H1 (cell line): ENCODE measurements around the gene YOD1. TPM values are rescaled to one million over a fixed set of nuclear protein-coding genes. Genes with fewer than 3 reads are reported as not detected.

Experiments
- CTCF ChIA-PET: fragments of 300-600 bp; sonication (Branson Sonifier 250); formaldehyde crosslinking; loops from one replicate; lab custom pipeline; 2021; ENCODE audit not compliant: partially characterized antibody; lab: Charles Lee
- POLR2A ChIA-PET: fragments of 300-600 bp; sonication (Branson Sonifier 250); formaldehyde crosslinking; loops from one replicate; lab custom pipeline; 2021; ENCODE audit warnings: inconsistent platforms; ENCODE audit not compliant: partially characterized antibody; lab: Charles Lee
- DNase-seq, 2 experiments: peaks; one replicate each; pipeline versions ENCODE4 v3.0.0 to v3.0.0-alpha.2; 2010 to 2022; ENCODE audit warnings: low spot score in 2 of 2, low read depth in 1 of 2, mixed read lengths in 1 of 2
- FAIRE-seq: peaks from 2 replicates; lab custom pipeline; 2011; peaks lifted over from hg19 to GRCh38; lab: Jason Lieb, UNC
- H2AFZ ChIP-seq: 2 replicates; pipeline ENCODE4 v1.8.1; 2012; ENCODE audit warnings: low read length, inconsistent platforms
- H2AK5ac ChIP-seq: 2 replicates; pipeline ENCODE4 v1.6.1; 2013; ENCODE audit warnings: low read depth, low read length
- H2BK120ac ChIP-seq: replicated peaks from 2 replicates; pipeline ENCODE3; 2013; ENCODE audit warnings: low read depth, low read length, inconsistent platforms
- H2BK12ac ChIP-seq: 2 replicates; pipeline ENCODE4 v1.6.1; 2013; ENCODE audit warnings: low read depth, low read length
- H2BK15ac ChIP-seq: 2 replicates; pipeline ENCODE4 v1.6.1; 2013; ENCODE audit warnings: low read length
- H2BK20ac ChIP-seq: 2 replicates; pipeline ENCODE4 v1.6.1; 2013; ENCODE audit warnings: low read length
- H2BK5ac ChIP-seq: 2 replicates; pipeline ENCODE4 v1.6.1; 2013; ENCODE audit warnings: low read depth, low read length
- H3K14ac ChIP-seq: 2 replicates; pipeline ENCODE4 v1.6.1; 2013; ENCODE audit warnings: inconsistent platforms; ENCODE audit not compliant: insufficient read length
- H3K18ac ChIP-seq: 2 replicates; pipeline ENCODE4 v1.6.1; 2013; ENCODE audit warnings: low read length; ENCODE audit errors: extremely low read depth
- H3K23ac ChIP-seq: 2 replicates; pipeline ENCODE4 v1.6.1; 2013; ENCODE audit warnings: inconsistent platforms; ENCODE audit not compliant: insufficient read length
- H3K23me2 ChIP-seq: 2 replicates; pipeline ENCODE4 v1.6.1; 2013; ENCODE audit warnings: low read depth, low read length
- H3K27ac ChIP-seq: 2 replicates; pipeline ENCODE4 v1.6.1; 2011; ENCODE audit warnings: low read depth, low read length, inconsistent platforms
- H3K27me3 ChIP-seq, 4 experiments: replicated peaks in 1 of 4; 1 replicate in 1 of 4; 2 replicates in 3 of 4; pipeline versions ENCODE4 v1.6.1 to v1.8.1; 2011 to 2013; ENCODE audit warnings: low read length in 3 of 4, mild to moderate bottlenecking in 3 of 4, inconsistent platforms in 2 of 4, mixed read lengths in 2 of 4, moderate library complexity in 1 of 4; ENCODE audit not compliant: control insufficient read depth in 3 of 4, insufficient read depth in 3 of 4; ENCODE audit errors: extremely low read depth in 1 of 4
- H3K36me3 ChIP-seq, 4 experiments: 2 replicates each; pipeline versions ENCODE4 v1.6.1 to v1.8.1; 2011 to 2013; ENCODE audit warnings: mild to moderate bottlenecking in 4 of 4, low read length in 3 of 4, moderate library complexity in 2 of 4, control low read depth in 1 of 4, inconsistent platforms in 1 of 4; ENCODE audit not compliant: insufficient read depth in 4 of 4, control insufficient read depth in 2 of 4
- H3K4ac ChIP-seq: replicated peaks from 2 replicates; pipeline ENCODE3; 2013; ENCODE audit warnings: low read length, low read depth, mixed read lengths, inconsistent platforms; ENCODE audit not compliant: insufficient read length
- H3K4me1 ChIP-seq, 4 experiments: replicated peaks in 1 of 4; 1 replicate in 1 of 4; 2 replicates in 3 of 4; pipeline versions ENCODE4 v1.6.1 to v1.8.1; 2011 to 2013; ENCODE audit warnings: low read length in 3 of 4, inconsistent platforms in 2 of 4, mixed read lengths in 1 of 4; ENCODE audit not compliant: insufficient read depth in 4 of 4, control insufficient read depth in 3 of 4
- H3K4me2 ChIP-seq, 2 experiments: 2 replicates each; pipeline versions ENCODE4 v1.6.1 to v1.8.1; 2011 to 2013; ENCODE audit warnings: low read depth in 2 of 2, low read length in 2 of 2, control low read depth in 1 of 2, inconsistent platforms in 1 of 2, mild to moderate bottlenecking in 1 of 2; ENCODE audit not compliant: insufficient read depth in 1 of 2
- H3K4me3 ChIP-seq, 4 experiments: fragments of 200-600, 300-600 bp in 1 of 4; sonication (generic), shearing (Covaris generic), sonication (Bioruptor Twin) in 1 of 4; 2 replicates each; pipeline versions ENCODE4 v1.5.1 to v1.8.1; 2011 to 2016; ENCODE audit warnings: low read length in 4 of 4, low read depth in 3 of 4, control low read depth in 2 of 4, inconsistent platforms in 2 of 4, mild to moderate bottlenecking in 2 of 4, mixed read lengths in 1 of 4, moderate library complexity in 1 of 4; ENCODE audit not compliant: insufficient read depth in 2 of 4; ENCODE audit errors: extremely low read depth in 1 of 4
- H3K56ac ChIP-seq: replicated peaks from 2 replicates; pipeline ENCODE3; 2013; ENCODE audit warnings: low read depth, mild to moderate bottlenecking, mixed read lengths, low read length, inconsistent platforms; ENCODE audit not compliant: insufficient read length
- H3K79me1 ChIP-seq: 2 replicates; pipeline ENCODE4 v1.6.1; 2013; ENCODE audit warnings: low read depth, low read length, control low read depth
- H3K79me2 ChIP-seq, 2 experiments: 2 replicates each; pipeline versions ENCODE4 v1.6.1 to v1.8.1; 2012 to 2013; ENCODE audit warnings: low read length in 2 of 2, mild to moderate bottlenecking in 2 of 2, inconsistent platforms in 1 of 2; ENCODE audit not compliant: insufficient read depth in 2 of 2, control insufficient read depth in 1 of 2
- H3K9ac ChIP-seq, 4 experiments: replicated peaks in 1 of 4; 1 replicate in 1 of 4; 2 replicates in 3 of 4; pipeline versions ENCODE4 v1.6.1 to v1.8.1; 2011 to 2013; ENCODE audit warnings: low read depth in 3 of 4, low read length in 3 of 4, control low read depth in 2 of 4, mild to moderate bottlenecking in 2 of 4, moderate library complexity in 2 of 4, inconsistent platforms in 1 of 4; ENCODE audit errors: extremely low read depth in 1 of 4
- H3K9me3 ChIP-seq, 2 experiments: 2 replicates each; pipeline versions ENCODE4 v1.6.1 to v1.8.1; 2012 to 2013; ENCODE audit warnings: mild to moderate bottlenecking in 2 of 2, moderate library complexity in 2 of 2, control low read depth in 1 of 2, inconsistent platforms in 1 of 2, low read depth in 1 of 2, low read length in 1 of 2, mixed read lengths in 1 of 2; ENCODE audit not compliant: insufficient read depth in 2 of 2
- H4K20me1 ChIP-seq, 2 experiments: replicated peaks in 1 of 2; 2 replicates each; pipeline versions ENCODE3 to v1.8.1; 2011 to 2013; ENCODE audit warnings: inconsistent platforms in 2 of 2, low read length in 2 of 2, mild to moderate bottlenecking in 1 of 2; ENCODE audit not compliant: insufficient read depth in 2 of 2, control insufficient read depth in 1 of 2
- H4K5ac ChIP-seq: 2 replicates; pipeline ENCODE4 v1.6.1; 2013; ENCODE audit warnings: low read length, low read depth, mixed read lengths, inconsistent platforms; ENCODE audit not compliant: insufficient read length
- H4K8ac ChIP-seq: 2 replicates; pipeline ENCODE4 v1.8.0; 2013; ENCODE audit warnings: mild to moderate bottlenecking, moderate library complexity, low read length, inconsistent platforms; ENCODE audit not compliant: insufficient read depth; ENCODE audit errors: extremely low read depth
- H4K91ac ChIP-seq: replicated peaks from 2 replicates; pipeline ENCODE3; 2013; ENCODE audit warnings: low read length, mixed read lengths, inconsistent platforms; ENCODE audit not compliant: insufficient read length
- HDAC2 ChIP-seq, 2 experiments: fragments of 300-600 bp in 1 of 2; sonication (generic) in 1 of 2; IDR thresholded peaks; 2 replicates each; pipeline ENCODE4 v1.6.1; 2011 to 2012; ENCODE audit warnings: low read depth in 2 of 2, low read length in 2 of 2, mild to moderate bottlenecking in 2 of 2, moderate library complexity in 2 of 2, borderline replicate concordance in 1 of 2, inconsistent platforms in 1 of 2
- TAF7 ChIP-seq: optimal IDR thresholded peaks from 2 replicates; pipeline ENCODE3; 2011; ENCODE audit warnings: low read depth, mild to moderate bottlenecking, inconsistent platforms, low read length, moderate library complexity, borderline replicate concordance
- WGBS, 2 experiments: shearing (Covaris generic) in 1 of 2; methylation state at CpG; one replicate each; pipeline versions ENCODE4 v1.1.6 to v1.1.7; 2013 to 2015; ENCODE audit warnings: low lambda C conversion rate in 2 of 2, mixed read lengths in 2 of 2, inconsistent platforms in 1 of 2, low coverage in 1 of 2, missing lambda C conversion rate in 1 of 2; ENCODE audit not compliant: insufficient replicate concordance in 2 of 2, insufficient coverage in 1 of 2, insufficient read length in 1 of 2; ENCODE audit errors: extremely low coverage in 1 of 2, missing lambda C conversion rate in 1 of 2; 5-methylcytosine and 5-hydroxymethylcytosine counted together
- polyA plus RNA-seq, 7 experiments: library from polyadenylated mRNA; depleted of rRNA in 3 of 7; stranded (reverse) in 5 of 7; unstranded in 2 of 7; fragments of >200 nt in 5 of 7; fragments of 200-250 nt in 2 of 7; gene quantifications; 1 replicate in 5 of 7; 2 replicates in 1 of 7; 4 replicates in 1 of 7; pipeline versions ENCODE4 v1.2.1 to v1.2.3, GENCODE V29; 2011 to 2013; ENCODE audit warnings: missing spikeins in 2 of 7, mixed read lengths in 2 of 7
- total RNA-seq: library from RNA; stranded (reverse); fragmentation: NEBNext Ultra II Directional; extraction: Animal tissue kit (Norgen Biotek cat#: 25700); gene quantifications from 2 replicates; pipeline ENCODE4 v1.2.1, GENCODE V29; 2021

The YOD1 gene
- total and polyA plus RNA-seq, 2 of the 8 experiments (the other 6 are each of a cell fraction or from before 2014, with no cell fraction given), result 1.9 to 11.8 TPM

DNA sequence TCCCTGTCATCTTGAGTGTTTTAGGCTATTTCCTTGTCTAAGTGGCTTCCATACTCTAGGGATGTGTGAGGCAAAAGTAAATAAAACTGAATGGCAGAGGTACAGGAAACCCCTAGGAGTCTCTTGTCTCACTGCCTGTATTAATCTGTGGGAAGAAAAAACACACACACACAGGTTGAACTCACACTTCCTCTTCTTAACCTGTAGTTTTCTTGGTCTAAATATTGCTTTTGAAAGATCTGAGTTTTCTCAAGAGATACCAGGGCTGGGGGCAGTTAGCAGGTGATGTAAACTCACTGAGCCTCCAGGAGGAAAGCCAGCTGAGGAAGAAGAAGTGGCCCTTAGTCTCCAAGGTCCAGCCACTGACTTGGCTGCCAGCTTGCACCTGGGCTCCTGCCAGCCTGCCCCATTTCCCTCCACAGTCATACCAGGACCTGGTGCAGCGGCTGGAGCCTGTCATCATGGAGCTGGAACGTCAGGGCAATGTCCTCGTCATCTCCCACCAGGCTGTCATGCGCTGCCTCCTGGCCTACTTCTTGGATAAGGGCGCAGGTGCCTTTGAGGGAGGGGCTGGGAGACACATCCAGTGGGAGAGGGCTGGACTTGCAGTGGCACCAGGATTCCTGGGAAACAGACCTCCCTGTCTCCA lies 19.0 kb upstream of the YOD1 start:
- no peaks in the 10 kb centered on the region for H3K23me2 ChIP-seq
- no peak overlapping the region for H4K8ac ChIP-seq
- WGBS, 2 experiments, result 94% methylated on average over 5 of the region's 5 CpGs; no CpG with 5 or more reads in 1 of the 2 experiments
- H3K36me3 ChIP-seq, result peaks cover 2 to 42% (median 23%) of the 10 kb centered on the region in 4 experiments; a peak in 7 of 8 replicates
- H2AK5ac ChIP-seq, result no peak overlapping the region
- ChIA-PET CTCF (interaction anchor here (0.6 to 2.4 kb wide), 8 partner anchors 10 to 534 kb away, joined by 3 to 16 read pairs (median 3); partner anchors contain the start of gene PFKFB2), POLR2A (interaction anchor here (0.8 kb wide), 1 partner anchor 16 kb away, joined by 3 read pairs; the partner anchor contains the start of gene PFKFB2)
- no peak overlapping the region for H3K14ac ChIP-seq
- no peak for TF ChIP-seq HDAC2 (IDR thresholded peaks at IDR 0.05; ENCODE audit: borderline replicate concordance in 1 of 2, low read depth in 2 of 2, low read length in 2 of 2)
- TF ChIP-seq TAF7, result no peak
- FAIRE-seq (no peak), DNase-seq (no peak)
- H3K23ac ChIP-seq, result no peak overlapping the region
- H3K4me3 ChIP-seq, result no peak overlapping the region
- H3K79me1 ChIP-seq, result 0 out of 2 replicates have a peak, but pooled peaks cover 2% of the 10 kb centered on the region
- no peak overlapping the region for H3K4ac ChIP-seq
- H2BK12ac ChIP-seq, result no peak overlapping the region
- no peaks in the 10 kb centered on the region for H3K9me3 ChIP-seq
- H3K27me3 ChIP-seq, result no peaks in the 10 kb centered on the region
- H4K5ac ChIP-seq, result no peak overlapping the region
- H4K91ac ChIP-seq, result no peak overlapping the region
- H2BK20ac ChIP-seq, result no peak overlapping the region
- peaks cover 0 to 2% of the 10 kb centered on the region in 2 experiments for H4K20me1 ChIP-seq
- H2BK5ac ChIP-seq, result no peak overlapping the region
- no peak overlapping the region for H3K9ac ChIP-seq
- no peak overlapping the region for H2AFZ ChIP-seq
- no peak overlapping the region for H3K4me2 ChIP-seq
- no peaks in the 10 kb centered on the region for H3K79me2 ChIP-seq
- H3K56ac ChIP-seq, result no peak overlapping the region
- H3K27ac ChIP-seq, result no peak overlapping the region
- H2BK15ac ChIP-seq, result no peak overlapping the region
- H3K4me1 ChIP-seq, result no peaks in the 10 kb centered on the region
- no peak overlapping the region for H2BK120ac ChIP-seq
- H3K18ac ChIP-seq, result no peak overlapping the region
